HK-2 (cell line): Measurements from ENCODE around the gene C20orf202.
A peak's percentile ranks its signal among the peaks of the same experiment; 100 is the strongest.
"Not testable (repeated sequence)": the region's sequence is repeated elsewhere in the genome, so short reads cannot be mapped to it uniquely, and the experiment has no call there.

Source experiments
- DNase-seq: peaks from one replicate; pipeline ENCODE4 v3.0.0-alpha.2; 2018; ENCODE audit not compliant: unreplicated experiment

The C20orf202 gene

GRCh38 chr20:1209447-1210387 is 6.5 kb downstream of the C20orf202 start:
- no peak for DNase-seq

- no peak for DNase-seq
Observed at GRCh38 chr20:1210501-1210900, 7.2 kb downstream of the C20orf202 start.

DNA sequence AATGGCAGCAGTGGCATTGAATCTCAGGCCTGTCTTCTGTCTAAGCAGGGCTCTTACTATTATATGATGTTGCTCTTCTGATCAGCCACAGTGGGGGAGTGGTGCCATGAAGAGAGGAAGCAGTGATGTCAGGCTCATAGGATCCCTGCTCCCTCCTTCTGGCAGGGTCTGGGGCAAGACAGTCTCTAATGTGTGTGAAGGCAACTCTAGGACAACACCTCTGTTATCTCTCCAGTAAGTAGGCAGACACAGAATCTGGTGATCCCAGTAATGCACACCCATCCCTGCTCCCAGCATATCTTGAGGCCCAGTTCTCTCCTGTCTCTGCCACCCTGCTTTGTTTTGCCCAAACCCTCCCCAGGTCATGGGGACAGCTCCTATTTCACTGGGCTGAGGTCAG is 8.8 kb downstream of the C20orf202 start:
- no peak for DNase-seq

DNA sequence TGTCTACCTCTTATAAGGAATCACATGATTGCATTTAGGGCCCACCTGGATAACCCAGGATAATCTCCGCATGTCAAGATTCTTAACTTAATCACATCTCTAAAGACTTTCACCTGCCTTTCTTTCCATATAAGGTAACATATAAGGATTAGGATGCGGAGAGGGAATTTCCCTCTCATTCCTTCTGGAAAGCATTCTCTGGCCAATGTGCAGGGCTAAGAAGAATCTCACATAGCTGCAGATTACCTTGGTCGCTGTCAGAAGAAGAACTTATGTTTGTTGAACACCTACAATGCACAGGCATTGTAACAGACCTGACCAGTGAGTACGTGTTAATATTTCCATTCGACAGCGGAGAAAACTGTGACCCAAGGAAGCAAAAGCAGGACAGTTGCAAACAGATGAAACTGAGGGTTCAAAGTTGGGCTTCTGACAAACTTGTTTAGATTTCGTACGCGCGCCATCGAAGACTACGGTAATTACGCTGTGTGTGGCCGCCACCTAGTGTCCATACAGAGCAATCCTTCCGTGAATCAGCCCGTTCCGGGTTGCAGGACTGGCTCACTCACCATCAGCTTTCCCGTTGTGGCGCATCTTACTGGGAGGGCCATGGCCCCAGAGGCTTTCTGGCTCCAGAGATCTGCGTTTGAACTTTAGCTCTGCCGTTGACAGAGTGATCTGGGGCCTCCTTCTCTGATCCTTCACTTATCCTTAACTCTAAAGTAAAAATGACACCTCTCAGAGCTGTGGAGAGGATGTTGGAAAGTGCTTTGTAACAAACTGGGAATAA is 9.5 kb downstream of the C20orf202 start:
- DNase-seq = peak; percentile 69

- no peak for DNase-seq
Observed at GRCh38 chr20:1214838-1215261, 11.6 kb downstream of the C20orf202 start.

DNA sequence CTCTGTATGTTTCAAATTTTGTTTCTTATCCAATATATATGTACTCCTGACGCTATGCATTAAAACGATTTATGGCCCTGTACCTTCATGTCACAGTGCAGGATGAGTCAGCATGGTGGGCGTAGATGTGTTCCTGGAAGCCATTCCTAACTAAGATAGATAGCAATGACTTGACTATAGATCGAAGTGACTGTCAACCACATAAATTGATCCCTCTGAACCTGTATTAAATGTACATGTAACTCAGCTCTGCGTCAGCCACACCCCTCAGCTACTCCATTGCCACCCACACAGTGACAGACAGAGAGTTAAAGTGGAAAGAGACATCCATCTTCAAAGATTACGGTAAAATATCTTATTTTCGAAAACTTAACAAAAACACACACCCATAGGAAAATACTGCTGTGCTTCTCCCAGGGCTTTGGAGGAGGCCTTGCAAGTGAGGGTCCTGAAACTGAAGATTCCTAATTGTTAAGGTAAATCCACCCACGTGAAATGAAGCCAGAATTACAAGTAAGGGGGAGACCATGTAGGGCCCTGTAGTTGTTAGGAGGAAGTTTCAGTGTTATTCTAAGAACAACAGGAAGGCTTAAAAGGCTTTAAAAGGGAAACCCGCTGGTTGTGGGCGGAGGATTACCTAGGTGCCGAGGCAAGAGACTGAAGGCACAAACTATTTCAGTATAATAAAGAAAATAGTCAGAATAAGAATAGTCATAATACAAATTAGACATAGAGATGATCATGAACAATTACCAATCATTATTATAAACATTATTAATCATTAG is 12.3 kb downstream of the C20orf202 start:
- DNase-seq = no peak

GRCh38 chr20:1216527-1217427 is 13.5 kb downstream of the C20orf202 start:
- not testable (repeated sequence) for DNase-seq

GRCh38 chr20:1222750-1223149 is 19.5 kb downstream of the C20orf202 start:
- not testable (repeated sequence) for DNase-seq

GRCh38 chr20:1224205-1224890 is 21.1 kb downstream of the C20orf202 start:
- DNase-seq = no peak

- DNase-seq = no peak
Observed at GRCh38 chr20:1225263-1225782, 22.1 kb downstream of the C20orf202 start.

DNA sequence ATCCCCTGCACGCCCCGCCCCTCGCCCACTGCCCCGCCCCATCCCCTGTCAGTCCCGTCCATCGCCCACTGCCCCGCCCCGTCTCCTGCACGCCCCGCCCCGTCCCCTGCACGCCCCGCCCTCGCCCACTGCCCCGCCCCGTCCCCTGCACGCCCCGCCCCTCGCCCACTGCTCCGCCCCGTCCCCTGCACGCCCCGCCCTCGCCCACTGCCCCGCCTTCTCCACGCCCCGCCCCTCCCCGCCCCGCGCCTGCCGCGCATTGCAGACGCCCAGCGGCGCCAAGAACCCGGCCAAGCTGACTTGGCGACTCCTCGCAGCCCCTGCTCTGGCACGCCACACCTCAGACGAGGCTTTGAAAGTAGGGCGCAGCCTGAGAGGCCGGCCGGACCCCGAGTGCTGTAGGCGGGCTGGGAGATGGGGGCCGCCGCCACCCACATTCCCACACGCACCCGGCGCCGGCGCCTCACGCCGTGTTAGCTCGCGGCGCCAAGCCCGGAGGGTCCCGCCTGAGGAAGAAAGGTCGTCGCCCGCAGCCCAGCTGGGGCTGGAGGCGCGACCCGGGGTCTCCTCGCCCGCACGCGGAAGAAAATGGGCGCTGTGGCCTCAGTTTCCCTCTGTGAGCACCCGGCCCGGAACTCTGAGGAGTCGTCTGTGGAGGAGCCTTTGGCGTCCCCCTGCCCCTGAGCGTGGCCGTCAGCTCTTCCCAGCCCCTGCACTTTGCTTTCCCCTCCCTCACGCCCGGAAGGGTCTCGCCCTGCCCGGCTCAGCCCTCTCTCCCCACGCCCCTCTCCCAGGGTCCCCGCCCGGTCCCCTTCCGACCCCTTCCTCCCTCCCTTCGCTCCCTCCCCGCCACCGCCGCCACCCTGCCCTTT is 22.8 kb downstream of the C20orf202 start, which contains the start of gene RAD21L1:
RAD21L1 (plus strand) TSS at position 262 of the 872 bp plus-strand sequence. CDS start 2,410 bp downstream, outside the sequence.
- DNase-seq = peak; percentile 99

- no peak for DNase-seq
Observed at GRCh38 chr20:1229541-1229940, 26.3 kb downstream of the C20orf202 start.

DNA sequence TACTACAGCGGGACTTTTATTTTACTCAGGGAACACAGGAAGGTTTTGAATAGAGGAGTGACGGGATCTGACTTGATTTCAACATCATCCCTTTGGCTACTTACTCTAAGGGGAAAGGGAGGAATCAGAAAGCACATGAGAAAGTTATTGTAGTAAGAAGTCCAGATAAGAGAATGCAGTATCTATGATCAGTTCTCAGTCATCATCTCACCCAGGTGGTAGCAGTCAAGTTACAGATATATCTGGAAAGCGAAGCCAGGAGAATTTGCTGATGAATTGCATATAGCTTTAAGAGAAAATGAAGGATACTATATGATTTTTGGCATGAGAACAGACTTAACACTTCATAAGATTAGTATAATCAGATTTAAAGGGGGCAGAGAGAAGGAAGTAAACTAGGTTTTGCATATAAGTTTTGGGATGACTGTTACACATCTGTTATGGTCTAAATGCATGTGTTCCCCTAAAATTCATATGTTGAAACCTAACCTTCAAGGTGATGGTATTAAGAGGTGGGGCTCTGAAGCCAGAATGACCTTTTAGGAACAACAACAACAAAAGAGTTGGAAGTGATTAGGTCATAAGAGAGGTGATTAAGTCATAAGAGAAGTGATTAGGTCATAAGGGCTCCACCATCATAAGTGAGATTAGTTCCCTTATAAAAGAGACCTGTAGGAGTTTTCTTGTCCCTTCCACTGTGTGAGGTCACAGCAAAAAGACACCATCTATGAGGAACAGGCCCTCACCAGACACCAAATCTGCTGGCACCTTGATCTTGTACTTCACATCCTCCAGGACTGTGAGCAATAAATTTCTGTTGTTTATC is 29.2 kb downstream of the C20orf202 start:
- no peak for DNase-seq

DNA sequence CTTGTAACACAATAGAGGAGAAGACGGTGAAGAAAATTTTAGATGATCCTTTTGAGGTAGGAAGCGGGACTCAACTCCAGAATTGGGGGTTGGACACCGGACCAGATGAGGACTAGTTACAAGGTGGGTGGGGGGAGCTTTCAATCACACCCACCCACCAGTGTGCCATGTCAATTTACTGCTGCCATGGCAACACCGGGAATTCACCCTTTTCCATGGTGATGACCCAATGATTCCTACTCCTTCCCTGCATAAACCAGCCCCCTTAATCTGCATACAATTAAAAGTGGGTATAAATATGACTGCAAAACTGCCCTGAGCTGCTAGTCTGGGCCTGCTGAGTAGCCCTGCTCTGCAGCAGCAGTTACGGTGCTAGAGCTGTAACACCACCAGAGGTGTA is 37.3 kb downstream of the C20orf202 start:
- DNase-seq = no peak

DNA sequence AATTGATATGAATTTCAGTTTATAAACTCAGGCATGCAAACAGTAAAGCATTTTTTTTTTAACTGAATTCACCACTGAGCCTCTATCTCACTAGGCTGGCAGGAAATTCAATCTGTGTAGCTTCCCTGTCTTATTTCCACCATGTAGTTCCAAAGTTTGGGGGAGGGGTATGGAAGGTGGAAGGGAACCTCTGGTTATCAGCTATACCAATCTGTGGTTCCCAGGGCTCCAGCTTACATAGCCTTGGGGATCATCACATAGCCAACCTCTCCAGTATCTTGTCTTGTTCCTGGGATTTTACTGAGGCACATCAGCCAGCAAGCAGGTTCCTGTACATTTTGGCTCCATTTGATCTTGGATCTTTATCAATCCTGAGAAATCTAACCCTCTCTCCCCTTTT is 38.2 kb downstream of the C20orf202 start:
- DNase-seq = no peak

- no peak for DNase-seq
Observed at GRCh38 chr20:1242099-1242498, 38.8 kb downstream of the C20orf202 start.

- peak; percentile 38 for DNase-seq
Observed at GRCh38 chr20:1242530-1242929, 39.3 kb downstream of the C20orf202 start.

DNA sequence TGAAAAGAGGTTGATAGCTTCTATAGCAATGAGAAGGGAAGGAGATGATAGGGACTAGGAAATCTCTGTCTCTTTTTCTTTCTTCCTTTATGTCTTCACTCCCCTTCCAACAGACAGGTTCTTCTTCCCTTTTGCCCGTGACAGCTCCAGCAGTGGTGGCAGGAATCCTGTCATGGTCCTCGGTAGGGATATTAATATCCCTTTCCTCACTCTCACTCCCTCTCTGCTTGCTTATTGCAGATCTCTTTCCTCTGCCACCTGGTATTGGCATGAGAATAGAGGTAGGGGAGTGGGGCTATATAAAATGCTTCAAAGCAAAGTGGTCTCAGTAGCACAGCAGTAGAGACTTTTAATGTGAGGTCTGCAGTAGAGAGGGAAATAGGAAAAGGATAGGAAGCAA is 42.3 kb downstream of the C20orf202 start:
- DNase-seq = no peak
